Adrenal gland (tissue), 12 donors: ENCODE measurements around the gene PANK3. TPM values are rescaled to one million over a fixed set of nuclear protein-coding genes. Genes with fewer than 3 reads are reported as not detected.
A peak's percentile ranks its signal among the peaks of the same experiment; 100 is the strongest.

Source experiments
- DNase-seq, 7 donors: peaks; one replicate each; pipeline ENCODE4 v3.0.0-alpha.2; 2019 to 2020
- H3K27ac ChIP-seq, 5 donors: fragments of 200-600 bp; sonication (generic) in 4 of 5; 1 replicate in 3 of 5; 2 replicates in 2 of 5; pipeline versions ENCODE4 v1.5.1 to v1.8.0; 2016 to 2020; ENCODE audit warnings: mild to moderate bottlenecking in 1 of 5
- H3K27me3 ChIP-seq: fragments of 200-600 bp; 2 replicates; pipeline ENCODE4 v1.8.0; 2021
- H3K36me3 ChIP-seq, 2 donors: fragments of 200-600 bp; replicated peaks in 1 of 2; 1 replicate in 1 of 2; 2 replicates in 1 of 2; pipeline versions ENCODE4 v1.5.1 to v1.8.0; 2018 to 2022
- H3K4me1 ChIP-seq, 2 donors: fragments of 200-600 bp; replicated peaks in 1 of 2; 1 replicate in 1 of 2; 2 replicates in 1 of 2; pipeline versions ENCODE4 v1.5.1 to v1.8.0; 2018 to 2021
- H3K4me3 ChIP-seq, 4 donors: fragments of 200-600 bp; sonication (generic) in 3 of 4; one replicate each; pipeline ENCODE4 v1.5.1; 2016 to 2018
- H3K9me3 ChIP-seq, 3 donors: fragments of 200-600 bp; sonication (generic) in 1 of 3; replicated peaks in 1 of 3; 1 replicate in 2 of 3; 2 replicates in 1 of 3; pipeline versions ENCODE4 v1.5.1 to v1.8.0; 2016 to 2021
- POLR2A ChIP-seq, 2 donors: fragments of 450-650 bp; IDR thresholded peaks; one replicate each; pipeline ENCODE4 v1.6.1; 2017; ENCODE audit warnings: antibody characterized with exemption in 2 of 2, mild to moderate bottlenecking in 2 of 2, moderate library complexity in 1 of 2
- WGBS, 4 donors: extraction: QIAGEN DNeasy Blood & Tissue Kit in 2 of 4; methylation state at CpG; one replicate each; pipeline versions ENCODE4 v1.1.5 to v1.1.7; 2013 to 2017; 5-methylcytosine and 5-hydroxymethylcytosine counted together
- intact Hi-C, 2 donors: fragments of 100-400 bp; cut with DNase I; formaldehyde crosslinking; loops; one replicate each; pipeline versions ENCODE4 v1.14.1 to v1.15.0; 2022 to 2023
- polyA plus RNA-seq, 3 donors: library from polyadenylated mRNA; stranded (reverse); fragments of 200-250 nt in 2 of 3; fragments of 350-450 nt in 1 of 3; fragmentation: Illumina TruSeq in 1 of 3; extraction: RNeasy Lipid Tissue Mini Kit (QIAGEN cat#74804) in 1 of 3; gene quantifications; one replicate each; pipeline ENCODE4 v1.2.3, GENCODE V29; 2013 to 2014
- total RNA-seq, 9 donors: library from RNA; depleted of rRNA in 4 of 9; stranded (reverse); fragments of >200 nt in 4 of 9; fragments of 120-200 nt in 1 of 9; fragmentation: NEBNext Ultra II Directional in 1 of 9; extraction: Animal tissue kit (Norgen Biotek cat#: 25700) in 1 of 9; gene quantifications; one replicate each; pipeline versions ENCODE4 v1.1.0 to v1.2.4, GENCODE V29; 2013 to 2023
- TF ChIP-seq, protein P1 (sequence below), 6 experiments: fragments of 450-650 bp in 4 of 6; fragments of 200-600 bp in 2 of 6; sonication (generic) in 1 of 6; IDR thresholded peaks; 1 replicate in 5 of 6; 2 replicates in 1 of 6; pipeline versions ENCODE4 v1.5.1 to v1.8.0; 2016 to 2021; ENCODE audit warnings: antibody characterized with exemption in 6 of 6, mild to moderate bottlenecking in 2 of 6, moderate library complexity in 1 of 6
- donor health status: healthy with polysubstance abuse.
- donor health status: Bipolar disorder and iron deficiency.
- donor health status: DM: yes; HTN: yes; CAD: no.
- donor health status: DM: no; HTN: no; CAD: no.
- donor health status: DM: no; HTN: no; CAD: no.
- donor health status: DM: yes; HTN: yes; CAD: no.

The PANK3 gene
- total and polyA plus RNA-seq, 12 donors: 5.2 to 130 (median 58.4) TPM

DNA sequence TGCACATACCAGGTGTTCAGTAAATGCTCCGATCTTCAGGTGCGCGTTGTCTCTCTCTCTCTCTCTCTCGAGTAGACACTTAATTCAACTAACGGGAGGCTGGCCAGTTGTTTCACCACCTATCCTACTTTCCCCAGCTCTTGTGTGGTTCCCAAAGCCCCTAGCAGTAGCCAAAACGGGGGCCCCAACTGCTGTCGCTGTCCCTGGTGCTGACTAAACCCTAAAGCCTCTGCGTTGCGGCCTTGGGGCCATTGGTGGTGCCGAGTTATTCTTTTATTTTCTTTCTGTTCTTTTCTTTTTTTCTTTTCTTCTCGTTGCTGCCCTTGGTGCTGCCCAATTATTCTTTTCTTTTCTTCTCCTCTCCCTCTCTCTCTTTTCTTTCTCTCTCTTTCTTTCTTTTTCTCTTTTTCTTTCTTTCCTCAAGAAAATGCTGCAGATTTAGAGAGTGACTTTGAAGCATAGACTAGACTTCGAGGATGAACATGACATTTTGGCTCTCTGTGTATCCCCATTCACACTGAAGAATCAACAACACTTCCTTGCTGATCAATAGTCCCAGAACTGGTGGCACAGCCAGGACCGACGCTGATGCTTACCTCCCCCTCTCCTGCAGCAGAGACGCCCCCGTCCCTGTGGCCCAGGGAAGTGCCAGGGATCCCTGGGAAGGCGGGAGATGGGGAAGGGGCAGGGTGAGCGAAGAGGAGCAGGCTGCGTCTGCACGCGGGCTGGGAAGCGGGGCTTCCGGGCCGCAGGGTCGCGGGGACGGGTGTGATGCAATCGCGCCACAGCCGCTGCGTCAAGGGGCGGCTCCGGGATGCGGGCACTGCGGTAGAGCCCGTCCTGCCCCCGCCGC is 50.4 kb downstream of the PANK3 start, which contains the start of gene FBLL1:
TSS of gene FBLL1 (plus strand) at position 785 of the 853 bp plus-strand sequence. CDS start 200 bp downstream, outside the sequence.
- Histone ChIP-seq H3K9me3 (no peaks in the 10 kb centered on the region), H3K27me3 (no peaks in the 10 kb centered on the region), H3K4me3 (peak within 1 kb of the TSS in 2 of 4 donors; percentile 28 to 57), H3K4me1 (peaks cover 0 to 5% of the 10 kb centered on the region in 2 donors), H3K36me3 (no peaks in the 10 kb centered on the region), H3K27ac (no peak within 1 kb of the TSS)
- TF ChIP-seq POLR2A (IDR thresholded peaks at IDR 0.05): no peak
- TF ChIP-seq, protein P1, sequence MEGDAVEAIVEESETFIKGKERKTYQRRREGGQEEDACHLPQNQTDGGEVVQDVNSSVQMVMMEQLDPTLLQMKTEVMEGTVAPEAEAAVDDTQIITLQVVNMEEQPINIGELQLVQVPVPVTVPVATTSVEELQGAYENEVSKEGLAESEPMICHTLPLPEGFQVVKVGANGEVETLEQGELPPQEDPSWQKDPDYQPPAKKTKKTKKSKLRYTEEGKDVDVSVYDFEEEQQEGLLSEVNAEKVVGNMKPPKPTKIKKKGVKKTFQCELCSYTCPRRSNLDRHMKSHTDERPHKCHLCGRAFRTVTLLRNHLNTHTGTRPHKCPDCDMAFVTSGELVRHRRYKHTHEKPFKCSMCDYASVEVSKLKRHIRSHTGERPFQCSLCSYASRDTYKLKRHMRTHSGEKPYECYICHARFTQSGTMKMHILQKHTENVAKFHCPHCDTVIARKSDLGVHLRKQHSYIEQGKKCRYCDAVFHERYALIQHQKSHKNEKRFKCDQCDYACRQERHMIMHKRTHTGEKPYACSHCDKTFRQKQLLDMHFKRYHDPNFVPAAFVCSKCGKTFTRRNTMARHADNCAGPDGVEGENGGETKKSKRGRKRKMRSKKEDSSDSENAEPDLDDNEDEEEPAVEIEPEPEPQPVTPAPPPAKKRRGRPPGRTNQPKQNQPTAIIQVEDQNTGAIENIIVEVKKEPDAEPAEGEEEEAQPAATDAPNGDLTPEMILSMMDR (IDR thresholded peaks at IDR 0.05): no peak
- intact Hi-C loops: no loop called here
- DNase-seq: peak; percentile 29 to 57 (median 38)
- 10 to 28% (median 20%) methylated on average over 18 to 38 of the region's 38 CpGs for WGBS, 4 donors

DNA sequence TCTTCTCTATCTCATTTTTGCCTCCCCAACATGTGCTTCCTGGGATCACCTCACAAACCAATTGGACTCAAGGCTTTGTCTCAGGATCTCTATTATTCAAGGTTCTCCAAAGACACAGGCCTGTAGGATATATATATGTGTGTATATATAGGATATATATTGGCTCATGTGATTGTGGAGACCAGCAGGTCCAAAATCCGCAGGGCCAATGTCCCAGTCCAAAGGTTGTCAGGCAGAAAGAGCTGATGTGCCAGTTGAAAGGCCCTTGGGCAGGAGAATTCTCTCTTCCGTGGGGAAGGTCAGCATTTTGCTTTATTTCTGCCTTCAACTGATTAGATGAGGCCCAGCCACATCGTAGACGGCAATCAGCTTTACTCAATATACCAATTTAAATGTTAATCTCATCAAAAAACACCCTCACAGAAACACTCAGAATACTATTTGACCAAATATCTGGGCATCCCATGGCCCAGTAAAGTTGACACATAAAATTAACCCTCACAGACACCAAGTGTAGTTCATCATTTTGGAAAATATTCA is 51.3 kb downstream of the PANK3 start:
- TF ChIP-seq, protein P1 (IDR thresholded peaks at IDR 0.05): no peak
- no peak for TF ChIP-seq POLR2A (IDR thresholded peaks at IDR 0.05)
- Histone ChIP-seq H3K27me3 (no peaks in the 10 kb centered on the region), H3K36me3 (no peaks in the 10 kb centered on the region), H3K4me3 (no peak overlapping the region), H3K27ac (no peak overlapping the region), H3K4me1 (peaks cover 0 to 5% of the 10 kb centered on the region in 2 donors), H3K9me3 (no peaks in the 10 kb centered on the region)
- intact Hi-C loops: loop anchor here in 1 of 2 donors (2.0 kb wide), 1 partner anchor 17 kb away; no protein-coding TSS in a partner anchor
- whole genome bisulfite sequencing, 4 donors: 82 to 93% (median 86%) methylated on average over 4 of the region's 4 CpGs
- no peak for DNase-seq

DNA sequence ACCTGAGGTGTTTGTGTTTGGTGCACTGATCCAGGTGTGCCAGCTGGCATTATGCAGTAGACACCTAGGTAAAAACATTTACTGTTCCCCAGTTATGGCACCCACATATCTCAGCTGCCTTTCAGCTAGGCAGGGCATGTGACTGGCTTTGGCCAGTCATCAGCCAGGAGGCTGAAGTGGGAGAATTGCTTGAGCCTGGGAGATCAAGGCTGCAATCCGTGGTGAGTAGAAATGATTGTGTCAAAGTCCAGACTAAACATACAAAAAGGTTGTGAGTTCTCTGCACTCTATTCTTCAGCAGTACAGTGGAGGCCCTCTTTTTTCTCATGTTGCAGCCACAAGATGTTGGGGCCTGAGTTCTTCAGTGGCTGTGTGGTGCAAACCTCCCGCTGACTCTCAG is 53.3 kb downstream of the PANK3 start:
- Histone ChIP-seq H3K27ac (no peak overlapping the region), H3K4me1 (peaks cover 0 to 5% of the 10 kb centered on the region in 2 donors), H3K27me3 (no peaks in the 10 kb centered on the region), H3K36me3 (no peaks in the 10 kb centered on the region), H3K9me3 (no peaks in the 10 kb centered on the region), H3K4me3 (no peak overlapping the region)
- intact Hi-C loops: loop anchor here in 1 of 2 donors (2.0 kb wide), 1 partner anchor 15 kb away; no protein-coding TSS in a partner anchor
- WGBS, 4 donors: 64 to 78% (median 70%) methylated on average over 2 of the region's 2 CpGs
- no peak for DNase-seq
- no peak for TF ChIP-seq POLR2A (IDR thresholded peaks at IDR 0.05)
- TF ChIP-seq, protein P1 (IDR thresholded peaks at IDR 0.05): no peak

DNA sequence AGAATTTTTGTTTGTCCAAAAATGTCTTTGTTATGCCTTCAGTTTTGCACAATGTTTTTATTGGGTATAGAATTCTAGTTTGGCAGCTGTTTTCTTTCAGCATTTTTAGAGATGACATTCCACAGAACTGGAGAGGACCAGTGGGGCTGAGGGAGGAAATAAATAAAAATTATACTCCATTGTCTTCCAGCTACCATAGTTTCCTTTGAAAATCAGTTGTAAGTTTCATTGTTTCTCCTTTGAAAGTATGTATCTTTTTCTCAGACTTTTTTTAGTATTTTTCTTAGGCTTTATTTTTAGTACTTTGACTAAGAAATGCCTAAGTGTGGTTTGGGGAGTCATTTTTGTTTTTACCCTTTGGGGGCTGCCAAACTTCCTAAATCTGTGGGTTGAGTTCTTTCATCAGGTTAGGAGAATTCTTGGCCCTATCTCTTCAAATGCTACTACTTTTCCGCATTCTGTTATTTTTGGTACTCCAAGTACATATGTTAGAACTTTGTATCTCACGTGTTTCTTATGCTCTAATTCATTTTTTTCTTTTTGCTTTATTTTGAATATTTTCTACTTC is 65.2 kb downstream of the PANK3 start:
- no peaks in the 10 kb centered on the region for H3K4me1 ChIP-seq
- H3K9me3 ChIP-seq: peaks cover 0 to 7% (median 5%) of the 10 kb centered on the region in 3 donors
- 98 to 100% (median 99%) methylated on average over 2 of the region's 2 CpGs for WGBS, 4 donors
- intact Hi-C loops: no loop called here
- peaks cover 0 to 91% of the 10 kb centered on the region in 2 donors for H3K36me3 ChIP-seq
- H3K27ac ChIP-seq: no peak overlapping the region
- DNase-seq: no peak
- TF ChIP-seq, protein P1 (IDR thresholded peaks at IDR 0.05): no peak
- TF ChIP-seq POLR2A (IDR thresholded peaks at IDR 0.05): no peak
- no peak overlapping the region for H3K4me3 ChIP-seq
- no peaks in the 10 kb centered on the region for H3K27me3 ChIP-seq
